Measurements from ENCODE around the gene CYP11A1. TPM values are rescaled to one million over a fixed set of nuclear protein-coding genes. Genes with fewer than 3 reads are reported as not detected.
A peak's percentile ranks its signal among the peaks of the same experiment; 100 is the strongest.

CYP11A1 gene
- polyA plus RNA-seq, 4 donors = 1.2 to 1.9 (median 1.6) TPM

- no peak for DNase-seq (ENCODE audit: low read depth in 4 of 4, low spot score in 2 of 4)
These were observed 59.3 kb downstream of the CYP11A1 start for GRCh38 chr15:74307827-74308811.

GRCh38 chr15:74306781-74307217 lies 60.6 kb downstream of the CYP11A1 start:
- DNase-seq (ENCODE audit: low read depth in 4 of 4, low spot score in 2 of 4) = no peak

GRCh38 chr15:74305687-74306086 lies 61.8 kb downstream of the CYP11A1 start:
- no peak for DNase-seq (ENCODE audit: low read depth in 4 of 4, low spot score in 2 of 4)

GRCh38 chr15:74304431-74304830 lies 63.0 kb downstream of the CYP11A1 start:
- no peak for DNase-seq (ENCODE audit: low read depth in 4 of 4, low spot score in 2 of 4)

- DNase-seq (ENCODE audit: low read depth in 4 of 4, low spot score in 2 of 4) = no peak
These were observed 63.6 kb downstream of the CYP11A1 start for GRCh38 chr15:74303741-74304309.

GRCh38 chr15:74302821-74303359 lies 64.6 kb downstream of the CYP11A1 start:
- DNase-seq (ENCODE audit: low read depth in 4 of 4, low spot score in 2 of 4) = no peak

GRCh38 chr15:74301583-74302361 lies 65.7 kb downstream of the CYP11A1 start:
- DNase-seq (ENCODE audit: low read depth in 4 of 4, low spot score in 2 of 4) = no peak

- no peak for DNase-seq (ENCODE audit: low read depth in 4 of 4, low spot score in 2 of 4)
These were observed 67.2 kb downstream of the CYP11A1 start for GRCh38 chr15:74300057-74300795.

GRCh38 chr15:74297887-74298286 lies 69.6 kb downstream of the CYP11A1 start:
- no peak for DNase-seq (ENCODE audit: low read depth in 4 of 4, low spot score in 2 of 4)

- DNase-seq (ENCODE audit: low read depth in 4 of 4, low spot score in 2 of 4) = no peak
These were observed 71.6 kb downstream of the CYP11A1 start for GRCh38 chr15:74295800-74296199.

GRCh38 chr15:74294010-74294409 lies 73.4 kb downstream of the CYP11A1 start:
- no peak for DNase-seq (ENCODE audit: low read depth in 4 of 4, low spot score in 2 of 4)

GRCh38 chr15:74293021-74293810 lies 74.2 kb downstream of the CYP11A1 start:
- no peak for DNase-seq (ENCODE audit: low read depth in 4 of 4, low spot score in 2 of 4)

- peak in 3 of 4 donors; percentile 67 to 84 (median 79) for DNase-seq (ENCODE audit: low read depth in 4 of 4, low spot score in 2 of 4)
These were observed 76.1 kb downstream of the CYP11A1 start for GRCh38 chr15:74291101-74292071.

- DNase-seq (ENCODE audit: low read depth in 4 of 4, low spot score in 2 of 4) = no peak
These were observed 76.8 kb downstream of the CYP11A1 start for GRCh38 chr15:74290645-74291044.

- DNase-seq (ENCODE audit: low read depth in 4 of 4, low spot score in 2 of 4) = no peak
These were observed 77.8 kb downstream of the CYP11A1 start for GRCh38 chr15:74289671-74290070.

Data from left renal cortex interstitium (tissue), 4 donors.